GM18909 (cell line): ENCODE results near the gene REPS2.

Experiments used
- ATAC-seq: cut with Tn5 transposase; IDR thresholded peaks from one replicate; pipeline ENCODE4 v1.9.1; 2021; ENCODE audit warnings: mild to moderate bottlenecking; ENCODE audit not compliant: unreplicated experiment, poor library complexity

Gene REPS2

DNA sequence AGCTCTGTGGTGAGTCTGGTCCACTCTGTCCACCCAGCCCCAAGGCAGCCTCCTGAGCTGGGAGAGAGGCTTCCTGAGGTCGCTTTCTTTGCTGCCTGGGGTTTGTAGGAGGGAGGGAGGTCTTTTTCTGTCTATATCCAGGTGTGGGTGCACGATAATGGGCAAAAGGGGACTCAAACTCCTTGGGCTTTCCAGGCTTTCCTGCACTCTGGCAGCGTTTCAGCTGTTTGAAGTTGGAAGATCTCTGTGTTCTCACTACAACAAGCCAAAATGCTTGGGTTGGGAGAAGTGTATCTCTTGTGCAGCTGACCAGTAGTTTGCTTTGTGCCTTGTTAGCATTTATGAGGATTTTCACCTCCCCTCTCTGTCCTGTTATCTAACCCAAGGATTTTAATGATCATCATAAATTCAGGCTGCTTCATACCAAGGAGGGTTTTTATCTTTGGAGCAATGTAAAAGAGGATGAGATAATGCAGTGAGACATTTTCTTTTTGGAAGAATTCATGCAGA is 126.3 kb downstream of the REPS2 start:
- ATAC-seq: no peak

DNA sequence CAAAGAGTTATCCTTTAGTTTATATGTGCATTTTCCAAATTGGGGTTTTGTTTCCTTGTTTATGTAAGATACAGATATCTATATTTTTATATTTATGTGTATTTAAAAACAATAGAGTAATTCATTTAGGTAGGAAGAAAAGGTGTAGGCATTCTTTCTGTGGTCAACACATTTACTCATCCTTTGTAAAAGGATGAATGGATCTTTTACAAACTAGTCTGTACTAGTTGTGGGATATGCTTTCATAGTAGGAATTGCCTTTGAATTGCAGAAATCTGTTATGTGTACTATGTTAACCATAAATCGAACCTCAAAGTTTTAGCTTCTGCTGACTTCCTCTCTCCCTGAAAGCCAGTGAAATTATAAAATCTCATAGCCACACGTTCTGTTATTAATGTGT is 128.5 kb downstream of the REPS2 start:
- ATAC-seq: no peak

DNA sequence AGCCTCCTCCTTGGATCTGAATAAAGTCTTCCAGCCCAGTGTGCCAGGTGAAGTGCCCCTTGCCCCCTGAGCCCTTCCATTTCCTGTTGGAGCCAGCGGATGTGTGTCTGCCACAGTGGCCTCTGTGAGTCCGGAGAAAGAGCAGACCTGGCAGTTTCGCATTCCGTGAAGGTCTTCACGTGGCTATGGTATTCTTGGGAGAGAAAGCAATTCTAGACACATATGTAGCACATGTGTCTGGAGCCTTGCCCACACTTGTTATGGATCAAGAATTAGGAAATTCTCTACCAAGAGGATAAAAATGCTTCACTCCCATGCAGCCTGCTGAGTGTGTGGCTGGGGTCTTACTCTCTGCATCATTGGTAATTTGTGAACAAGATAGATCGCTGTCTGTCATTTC is 130.9 kb downstream of the REPS2 start:
- no peak for ATAC-seq

DNA sequence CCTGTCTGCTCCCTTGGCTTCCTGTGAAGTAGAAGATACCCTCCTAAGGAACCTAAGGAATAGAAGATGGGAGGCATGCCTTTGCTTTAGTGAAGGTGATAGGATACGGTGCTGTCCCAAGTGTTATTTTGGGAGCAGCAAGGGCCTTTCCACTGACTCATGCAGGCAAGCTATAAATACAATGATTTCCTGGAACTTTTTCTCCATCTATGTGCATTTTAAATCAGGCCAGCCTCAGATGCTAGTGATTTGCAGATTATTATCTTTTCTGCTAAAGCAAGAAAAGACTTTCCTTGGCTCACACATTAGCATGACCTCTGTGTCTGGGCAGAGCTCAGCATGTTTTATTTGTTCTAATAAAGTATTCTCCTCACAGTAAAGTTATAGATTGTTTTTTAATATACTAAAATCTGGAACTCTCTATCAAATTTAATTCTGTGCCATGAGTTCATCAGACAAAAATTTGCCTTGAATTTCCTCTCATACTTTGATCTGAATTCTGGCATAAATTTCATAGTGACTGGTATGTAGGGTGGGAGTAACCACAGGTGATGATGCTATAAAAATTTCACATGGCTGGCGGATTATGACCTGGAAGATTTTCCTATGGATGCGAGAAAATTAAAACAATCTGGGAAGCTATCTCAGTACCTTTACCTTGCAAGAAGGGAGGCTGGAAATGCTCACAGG is 131.7 kb downstream of the REPS2 start:
- ATAC-seq: no peak

DNA sequence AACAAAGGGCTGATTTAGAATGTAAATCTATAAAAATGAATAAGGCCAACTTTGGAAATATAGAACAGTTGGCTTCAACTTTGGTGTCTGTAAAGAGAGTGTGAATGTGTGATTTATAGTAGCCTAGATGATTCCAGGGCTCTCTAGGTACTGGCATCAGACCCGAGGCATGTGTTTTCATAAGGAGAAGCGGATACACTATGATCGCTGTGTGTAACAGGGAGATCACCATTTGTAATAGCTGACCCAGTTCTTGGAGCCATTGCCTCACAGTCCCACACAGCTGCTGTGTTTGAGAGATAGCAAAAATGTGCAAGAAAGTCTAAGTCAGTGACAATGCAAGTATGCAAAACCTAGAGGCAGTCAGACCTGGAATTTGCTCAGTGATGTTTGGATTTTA is 135.1 kb downstream of the REPS2 start:
- no peak for ATAC-seq

DNA sequence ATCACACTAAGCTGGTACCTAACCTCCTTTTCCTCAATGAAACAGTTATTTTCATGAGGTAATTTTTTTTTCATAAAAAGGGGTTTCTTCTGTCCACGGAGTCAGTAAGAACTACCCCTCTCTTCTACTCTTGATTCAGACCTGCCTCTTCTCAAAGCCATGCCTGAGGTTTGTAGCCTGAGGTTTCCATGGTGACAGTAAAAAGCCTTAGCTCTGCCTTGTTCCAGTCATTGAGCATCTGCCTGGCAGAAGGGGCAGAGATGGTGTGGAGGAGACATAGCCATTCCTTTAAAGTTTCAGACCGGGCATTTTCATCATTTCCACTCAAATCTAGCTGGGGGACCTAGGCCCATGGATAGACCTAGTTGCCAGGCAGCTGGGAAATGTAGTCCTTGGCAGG is 135.5 kb downstream of the REPS2 start:
- no peak for ATAC-seq

DNA sequence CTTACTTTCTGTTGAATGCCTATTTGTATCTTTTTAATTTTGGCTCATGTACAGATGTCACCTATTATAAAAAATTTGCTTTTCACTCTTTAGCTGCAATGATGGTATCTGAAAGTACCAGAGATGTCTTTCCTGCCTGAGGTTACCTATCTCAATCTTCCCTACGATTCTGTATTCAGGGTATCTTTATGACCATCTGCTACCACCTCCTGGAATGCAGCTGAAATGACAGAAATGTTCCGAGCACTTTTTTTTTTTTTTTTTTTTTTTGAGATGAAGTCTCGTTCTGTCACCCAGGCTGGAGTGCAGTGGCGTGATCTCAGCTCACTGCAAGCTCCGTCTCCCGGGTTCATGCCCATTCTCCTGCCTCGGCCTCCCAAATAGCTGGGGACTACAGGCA is 136.4 kb downstream of the REPS2 start:
- ATAC-seq: no peak

DNA sequence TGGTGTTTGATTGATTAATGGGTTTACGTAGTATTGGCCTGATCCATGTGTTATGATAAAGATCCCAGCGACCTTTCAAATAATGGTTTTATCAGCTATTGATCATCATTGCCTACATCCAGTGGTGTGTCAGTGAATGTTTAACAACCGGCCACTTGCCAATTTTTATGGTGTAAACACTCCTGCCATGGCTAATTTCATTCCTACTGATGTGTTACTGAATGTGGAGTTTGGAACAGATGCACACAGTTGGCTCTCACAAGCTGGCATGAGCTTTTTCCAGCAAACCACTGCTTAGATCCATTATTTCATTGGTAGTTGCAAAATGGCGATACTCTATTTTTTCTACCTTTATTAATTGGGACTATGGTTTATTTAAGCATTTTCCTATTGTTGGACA is 139.9 kb downstream of the REPS2 start:
- ATAC-seq: no peak

DNA sequence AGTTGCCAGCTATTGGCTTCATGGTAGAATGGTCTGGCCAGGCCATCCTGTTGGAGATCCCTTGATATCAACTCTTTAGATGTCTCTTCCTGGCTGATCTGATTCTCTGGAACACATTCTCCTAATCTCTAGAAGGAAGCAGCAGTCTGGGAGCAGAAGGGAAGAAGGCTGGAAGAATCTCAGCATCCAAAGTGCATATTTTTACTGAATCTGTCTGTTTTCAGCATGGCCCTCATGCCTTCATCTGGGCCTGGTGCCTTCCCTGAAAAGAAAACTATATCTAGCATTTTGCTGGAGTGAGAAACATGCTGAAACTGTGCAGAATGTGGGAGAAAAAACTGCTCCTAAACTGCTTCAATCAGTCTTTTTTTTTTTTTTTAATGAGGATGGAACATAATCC is 148.7 kb downstream of the REPS2 start:
- no peak for ATAC-seq

DNA sequence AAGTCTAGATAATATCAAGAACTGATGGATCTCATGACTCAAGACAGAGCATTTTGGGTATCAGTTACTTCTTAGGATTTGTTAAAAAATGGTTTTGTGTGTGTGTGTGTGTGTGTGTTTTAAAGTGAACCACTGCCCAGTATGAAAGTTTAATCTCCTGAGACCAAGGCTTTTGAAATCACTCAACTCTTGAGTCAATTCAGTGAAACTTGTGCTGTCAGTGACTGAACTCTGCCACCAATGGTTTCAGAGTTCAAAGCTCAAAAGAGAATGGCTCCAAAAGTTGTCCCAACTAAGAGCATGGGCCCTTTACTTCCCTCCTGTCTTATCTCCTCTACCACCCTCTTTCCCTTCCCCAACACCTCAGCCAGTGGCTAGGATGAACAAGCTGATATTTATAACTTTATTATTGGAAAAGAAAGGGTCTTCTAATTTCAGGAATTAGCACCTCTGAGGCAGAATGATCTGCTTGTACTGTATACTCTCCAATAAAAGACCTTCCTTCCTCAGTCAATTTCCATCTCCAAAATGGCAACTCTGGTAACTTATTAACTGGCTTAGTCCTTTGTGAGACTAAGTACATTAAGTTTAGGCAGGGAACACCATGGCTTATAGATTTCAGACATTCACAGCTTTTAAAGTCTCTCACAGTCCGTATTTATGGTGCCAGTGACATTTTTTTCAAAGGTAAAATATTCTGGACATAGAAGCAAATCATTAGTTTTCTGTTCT is 152.2 kb downstream of the REPS2 start:
- ATAC-seq: peak; percentile 57

DNA sequence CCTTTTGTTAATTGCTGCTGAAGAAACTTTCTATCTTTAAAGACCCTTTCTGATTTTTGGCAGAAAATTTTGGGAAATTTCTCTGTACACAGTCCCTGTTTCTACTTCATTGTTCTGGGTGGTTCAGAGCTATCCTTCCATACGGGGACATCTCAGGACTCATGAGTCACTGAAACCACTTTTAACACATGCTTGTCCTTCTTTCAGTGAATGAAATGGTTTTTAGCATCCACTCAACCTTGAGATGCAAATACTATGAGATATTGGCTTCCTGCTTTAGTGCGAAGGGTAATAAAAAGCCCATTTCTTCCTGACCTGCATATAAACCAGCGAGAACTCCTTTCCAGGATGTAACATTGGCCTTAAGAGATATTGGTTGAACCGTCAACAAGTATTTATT is 158.0 kb downstream of the REPS2 start:
- no peak for ATAC-seq

DNA sequence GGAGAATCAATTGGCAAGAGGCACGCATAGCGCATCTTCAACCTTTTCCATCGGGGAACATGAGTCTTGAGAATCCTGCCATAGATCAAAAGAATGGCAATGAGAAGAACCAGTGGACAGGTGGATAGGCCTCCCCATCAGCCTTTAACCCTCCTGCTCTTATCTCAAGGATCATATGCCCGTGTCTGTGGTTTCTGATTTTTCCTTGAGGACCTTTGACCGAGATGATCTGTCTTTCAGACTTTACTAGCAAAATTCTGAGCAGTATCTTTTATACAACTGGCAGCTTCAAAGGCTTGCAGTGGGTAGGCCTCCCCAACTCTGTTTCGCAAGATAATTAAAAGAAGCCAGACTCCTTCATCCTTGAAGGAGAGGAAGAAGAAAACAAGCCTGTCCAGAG is 174.4 kb downstream of the REPS2 start:
- no peak for ATAC-seq

DNA sequence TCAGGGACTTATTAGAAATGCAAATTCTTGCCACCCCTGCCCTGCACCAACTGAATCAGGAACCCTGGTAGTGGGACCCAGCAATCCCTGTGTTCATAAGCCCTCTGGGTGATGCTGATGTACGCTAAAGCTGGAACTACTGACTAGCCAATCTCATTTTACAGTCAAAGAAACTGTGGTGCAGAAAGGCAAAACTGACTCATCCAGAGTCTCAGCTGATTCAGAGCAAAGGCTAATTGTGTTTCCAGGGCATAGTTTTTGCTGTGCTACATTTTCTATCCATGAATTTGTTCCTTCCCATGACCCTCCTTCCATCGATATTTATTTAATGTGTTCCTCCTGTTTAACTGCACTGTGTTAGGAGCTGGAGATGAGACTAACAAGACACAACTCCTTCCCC is 207.5 kb downstream of the REPS2 start:
- ATAC-seq: no peak

DNA sequence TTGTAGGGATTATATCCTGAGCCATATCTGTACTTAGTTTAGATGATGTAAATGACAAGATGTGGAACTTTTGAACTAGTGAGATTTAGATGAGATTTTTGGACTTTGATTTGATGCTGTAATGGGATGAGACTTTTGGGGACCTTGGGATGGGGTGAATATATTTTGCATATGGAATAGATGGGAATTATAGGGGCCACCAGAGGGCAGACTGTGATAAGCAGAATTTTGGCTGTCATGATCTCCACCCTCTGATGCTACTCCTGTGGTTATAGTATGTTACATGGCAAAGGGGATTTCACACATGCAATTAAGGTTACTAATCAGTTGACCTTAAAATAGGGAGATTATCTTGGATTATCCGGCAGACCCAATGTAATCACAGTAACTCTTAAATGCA is 214.5 kb downstream of the REPS2 start:
- ATAC-seq: no peak

DNA sequence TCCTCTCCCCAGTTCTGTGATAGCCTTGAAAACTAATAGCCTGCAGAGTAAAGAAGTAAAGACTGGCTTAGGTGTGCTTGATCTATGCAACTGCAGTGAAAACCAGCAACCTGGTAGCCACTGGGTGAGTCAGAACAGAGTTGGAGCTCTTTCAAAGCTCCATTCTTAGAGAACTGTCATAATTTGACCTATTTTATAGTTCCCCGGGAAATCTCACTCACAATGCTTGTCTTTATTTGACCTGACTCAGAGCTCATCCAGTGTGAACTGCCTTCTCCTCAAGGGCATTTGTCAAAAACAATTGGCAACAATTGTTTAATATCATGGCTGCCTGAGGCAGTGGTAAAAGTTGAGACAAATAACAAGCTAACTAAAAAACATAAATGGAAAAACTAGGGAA is 215.5 kb downstream of the REPS2 start:
- ATAC-seq: no peak

DNA sequence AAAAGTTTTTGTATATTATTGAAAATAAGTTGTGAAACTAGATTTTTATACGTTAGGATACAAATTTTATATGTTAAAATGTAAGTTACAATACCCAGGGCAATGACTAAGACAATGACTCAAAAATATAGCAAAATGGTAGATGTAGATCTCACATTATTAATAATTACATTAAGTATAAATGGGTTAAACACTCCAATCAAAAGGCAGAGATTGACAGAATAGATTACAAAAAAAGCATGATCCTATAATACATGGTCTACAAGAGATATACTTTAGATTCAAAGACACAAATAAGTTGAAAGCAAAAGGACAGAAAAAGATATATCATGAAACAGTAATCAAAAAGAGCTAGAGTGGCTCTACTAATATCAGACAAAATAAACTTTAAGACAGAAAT is 217.6 kb downstream of the REPS2 start:
- no peak for ATAC-seq

DNA sequence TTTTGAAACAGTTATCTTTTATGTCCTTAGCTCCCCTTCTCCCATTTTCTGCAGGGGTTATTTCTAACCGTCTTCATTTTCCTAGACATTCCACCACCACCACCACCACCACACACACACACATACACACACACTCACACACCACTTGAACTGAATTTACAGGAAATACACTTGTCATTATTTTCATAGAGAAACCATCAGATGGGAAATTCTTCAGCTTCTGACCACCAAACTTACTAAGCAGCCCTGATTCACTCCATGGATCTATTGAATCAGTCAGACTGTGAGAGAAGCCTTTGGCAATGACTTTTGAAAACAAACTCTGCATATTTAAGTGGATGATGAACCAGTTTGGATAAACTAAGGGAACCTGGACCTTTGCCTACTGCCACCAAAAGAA is 218.5 kb downstream of the REPS2 start:
- no peak for ATAC-seq

DNA sequence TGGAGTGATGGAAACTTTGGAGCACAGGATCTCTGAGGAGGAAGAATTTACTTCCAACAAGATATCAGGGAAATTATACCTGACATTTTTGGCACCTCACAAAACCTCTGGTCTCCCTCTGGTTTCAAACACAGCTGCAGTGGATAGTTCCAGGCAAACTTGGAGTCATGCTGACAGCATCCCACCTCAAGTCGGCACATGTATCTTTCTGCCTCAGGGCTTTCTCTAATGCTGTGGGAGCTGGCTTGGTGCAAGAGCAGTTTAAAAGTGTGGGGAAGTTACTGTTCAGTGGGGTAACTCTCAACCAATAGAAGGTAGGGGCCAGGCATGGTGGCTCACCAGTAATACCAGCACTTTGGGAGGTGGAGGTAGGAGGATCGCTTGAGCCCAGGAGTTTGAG is 221.5 kb downstream of the REPS2 start:
- no peak for ATAC-seq

DNA sequence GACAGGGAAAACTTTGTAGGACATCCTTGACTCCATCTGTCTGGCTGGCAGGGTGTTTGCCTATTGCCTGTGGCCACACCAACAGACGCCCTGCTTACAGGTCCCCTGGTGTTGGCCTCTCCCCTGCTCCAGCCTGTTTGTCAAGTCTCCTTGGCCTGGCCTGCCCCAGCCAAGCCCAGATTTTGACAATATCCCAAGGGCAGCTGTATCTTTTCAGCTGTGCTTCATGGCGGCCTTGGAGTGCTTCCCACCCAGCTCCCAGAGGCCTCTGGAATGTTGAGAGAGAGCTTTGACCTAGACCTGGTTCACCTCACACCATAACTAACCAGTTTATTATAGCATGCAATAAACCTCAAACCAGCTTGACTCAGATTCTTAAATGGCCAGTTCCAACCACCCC is 224.5 kb downstream of the REPS2 start:
- ATAC-seq: no peak

DNA sequence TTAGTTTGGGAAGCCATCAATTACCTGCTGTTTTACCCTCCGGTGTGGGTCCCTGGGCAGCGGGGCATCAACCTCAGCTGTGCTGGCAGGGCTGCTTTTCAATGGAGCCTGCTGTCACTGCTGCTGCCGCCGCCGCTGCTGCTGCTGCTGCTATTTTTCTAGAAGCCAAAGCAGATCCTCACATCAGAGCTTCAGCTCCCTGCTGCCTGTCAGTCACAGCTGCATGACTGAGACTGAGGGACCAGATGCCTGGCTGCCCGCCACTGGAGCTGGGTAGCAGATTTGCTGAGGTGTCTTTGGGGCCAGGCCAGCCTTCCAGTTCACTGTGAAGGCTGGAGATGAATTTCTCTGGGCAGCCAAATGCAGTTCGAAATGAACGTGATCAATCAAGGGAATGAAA is 228.2 kb downstream of the REPS2 start:
- no peak for ATAC-seq

DNA sequence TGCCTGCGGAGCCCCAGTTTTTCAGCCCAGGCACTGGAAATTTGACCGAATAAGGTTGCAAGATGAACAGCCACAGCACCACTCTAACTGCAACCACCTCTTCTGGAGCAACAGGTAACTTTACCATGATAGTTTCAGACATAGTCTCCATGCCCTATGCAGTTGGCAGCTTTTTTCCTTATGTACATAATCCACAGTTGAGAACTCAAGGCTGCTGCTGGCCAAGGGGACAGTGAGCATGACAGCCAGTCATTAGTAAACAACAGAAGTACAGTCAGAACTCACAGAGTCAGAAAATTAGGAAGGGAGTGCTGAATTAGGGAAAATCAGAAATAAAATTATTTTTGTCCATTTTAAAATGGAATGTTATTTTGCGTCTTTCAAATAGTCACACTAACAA is 235.9 kb downstream of the REPS2 start:
- ATAC-seq: no peak

DNA sequence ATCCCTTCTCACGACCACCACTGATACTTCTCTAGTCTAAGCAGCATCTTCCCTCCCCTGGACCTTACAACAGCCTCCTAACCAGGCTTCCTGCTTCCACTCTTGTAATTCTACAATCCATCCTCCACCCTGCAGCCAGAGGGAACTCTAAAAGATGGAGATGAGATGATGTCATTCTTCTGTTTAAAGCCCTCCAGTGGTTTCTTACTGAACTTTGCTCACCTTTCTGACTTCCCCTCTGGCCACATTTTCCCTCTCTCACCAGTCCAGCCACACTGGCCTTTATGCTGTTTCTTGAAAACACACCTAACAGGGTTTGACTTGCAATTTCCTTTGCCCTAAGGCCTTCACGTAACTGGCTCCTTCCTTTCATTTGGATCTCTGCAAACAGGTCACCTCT is 237.1 kb downstream of the REPS2 start:
- ATAC-seq: no peak
